Measurements from ENCODE around the gene GLG1. TPM values are rescaled to one million over a fixed set of nuclear protein-coding genes. Genes with fewer than 3 reads are reported as not detected.

GLG1 gene
- total RNA-seq, 1 donor, result 191 TPM

GRCh38 chr16:74578433-74578832, 28.5 kb downstream of the GLG1 start:
- TF ChIP-seq CTCF (IDR thresholded peaks at IDR 0.05; ENCODE audit: extremely low read depth, low read depth, low read length), result no peak
- Histone ChIP-seq H4K20me1 (ENCODE audit: insufficient read depth, low read length) (peaks cover 60% of the 10 kb centered on the region), H3K27me3 (ENCODE audit: insufficient read depth, low read length) (no peaks in the 10 kb centered on the region), H3K36me3 (ENCODE audit: insufficient read depth, low read length) (no peaks in the 10 kb centered on the region), H3K4me1 (ENCODE audit: insufficient read depth, low read length) (peaks cover 14% of the 10 kb centered on the region), H3K79me2 (ENCODE audit: insufficient read depth, low read length) (peaks cover 92% of the 10 kb centered on the region), H3K4me3 (ENCODE audit: insufficient read depth, low read length) (no peak overlapping the region), H2AFZ (ENCODE audit: low read length) (no peak overlapping the region), H3K4me2 (ENCODE audit: insufficient read depth, low read length) (no peak overlapping the region), H3K9me3 (ENCODE audit: low read depth, low read length) (no peaks in the 10 kb centered on the region), H3K27ac (ENCODE audit: low read depth, low read length) (no peak overlapping the region)
- DNase-seq (ENCODE audit: insufficient read length, low spot score, missing footprints), result peak; percentile 2

- H4K20me1 ChIP-seq (ENCODE audit: insufficient read depth, low read length), result peaks cover 54% of the 10 kb centered on the region
- peaks cover 14% of the 10 kb centered on the region for H3K4me1 ChIP-seq (ENCODE audit: insufficient read depth, low read length)
- H3K4me3 ChIP-seq (ENCODE audit: insufficient read depth, low read length), result no peak overlapping the region
- no peaks in the 10 kb centered on the region for H3K27me3 ChIP-seq (ENCODE audit: insufficient read depth, low read length)
- H2AFZ ChIP-seq (ENCODE audit: low read length), result no peak overlapping the region
- peaks cover 89% of the 10 kb centered on the region for H3K79me2 ChIP-seq (ENCODE audit: insufficient read depth, low read length)
- H3K27ac ChIP-seq (ENCODE audit: low read depth, low read length), result peak overlapping the region; percentile 22
- no peaks in the 10 kb centered on the region for H3K36me3 ChIP-seq (ENCODE audit: insufficient read depth, low read length)
- H3K4me2 ChIP-seq (ENCODE audit: insufficient read depth, low read length), result no peak overlapping the region
- peak; percentile 70 for DNase-seq (ENCODE audit: insufficient read length, low spot score, missing footprints)
- TF ChIP-seq CTCF (IDR thresholded peaks at IDR 0.05; ENCODE audit: extremely low read depth, low read depth, low read length), result no peak
- no peaks in the 10 kb centered on the region for H3K9me3 ChIP-seq (ENCODE audit: low read depth, low read length)
Observed at GRCh38 chr16:74577882-74578366, 29.0 kb downstream of the GLG1 start.

- no peaks in the 10 kb centered on the region for H3K36me3 ChIP-seq (ENCODE audit: insufficient read depth, low read length)
- no peak for TF ChIP-seq CTCF (IDR thresholded peaks at IDR 0.05; ENCODE audit: extremely low read depth, low read depth, low read length)
- peak; percentile 14 for DNase-seq (ENCODE audit: insufficient read length, low spot score, missing footprints)
- no peak overlapping the region for H2AFZ ChIP-seq (ENCODE audit: low read length)
- peaks cover 57% of the 10 kb centered on the region for H4K20me1 ChIP-seq (ENCODE audit: insufficient read depth, low read length)
- peaks cover 90% of the 10 kb centered on the region for H3K79me2 ChIP-seq (ENCODE audit: insufficient read depth, low read length)
- H3K27ac ChIP-seq (ENCODE audit: low read depth, low read length), result no peak overlapping the region
- H3K4me2 ChIP-seq (ENCODE audit: insufficient read depth, low read length), result no peak overlapping the region
- no peak overlapping the region for H3K4me3 ChIP-seq (ENCODE audit: insufficient read depth, low read length)
- H3K4me1 ChIP-seq (ENCODE audit: insufficient read depth, low read length), result peaks cover 14% of the 10 kb centered on the region
- H3K9me3 ChIP-seq (ENCODE audit: low read depth, low read length), result no peaks in the 10 kb centered on the region
- H3K27me3 ChIP-seq (ENCODE audit: insufficient read depth, low read length), result no peaks in the 10 kb centered on the region
Observed at GRCh38 chr16:74575807-74576643, 30.9 kb downstream of the GLG1 start.

GRCh38 chr16:74575175-74575806, 31.6 kb downstream of the GLG1 start:
- peaks cover 62% of the 10 kb centered on the region for H4K20me1 ChIP-seq (ENCODE audit: insufficient read depth, low read length)

More at GRCh38 chr16:74575175-74575806, 31.6 kb downstream of the GLG1 start:
- no peak overlapping the region for H3K27ac ChIP-seq (ENCODE audit: low read depth, low read length)
- H3K27me3 ChIP-seq (ENCODE audit: insufficient read depth, low read length), result no peaks in the 10 kb centered on the region
- H3K79me2 ChIP-seq (ENCODE audit: insufficient read depth, low read length), result peaks cover 90% of the 10 kb centered on the region
- H3K4me1 ChIP-seq (ENCODE audit: insufficient read depth, low read length), result peaks cover 14% of the 10 kb centered on the region
- no peak for TF ChIP-seq CTCF (IDR thresholded peaks at IDR 0.05; ENCODE audit: extremely low read depth, low read depth, low read length)
- DNase-seq (ENCODE audit: insufficient read length, low spot score, missing footprints), result peak; percentile 15
- H3K4me2 ChIP-seq (ENCODE audit: insufficient read depth, low read length), result no peak overlapping the region
- no peaks in the 10 kb centered on the region for H3K36me3 ChIP-seq (ENCODE audit: insufficient read depth, low read length)
- no peaks in the 10 kb centered on the region for H3K9me3 ChIP-seq (ENCODE audit: low read depth, low read length)
- no peak overlapping the region for H3K4me3 ChIP-seq (ENCODE audit: insufficient read depth, low read length)
- no peak overlapping the region for H2AFZ ChIP-seq (ENCODE audit: low read length)
